Body of pancreas (tissue), 4 donors: ENCODE data around the gene GPBP1L1. TPM values are rescaled to one million over a fixed set of nuclear protein-coding genes. Genes with fewer than 3 reads are reported as not detected.
"Not testable (repeated sequence)": the region's sequence is repeated elsewhere in the genome, so short reads cannot be mapped to it uniquely, and the experiment has no call there.

ENCODE experiments used
- ATAC-seq: fragments of 150-250 bp; one replicate; pipeline ENCODE4 v1.9.1; 2016
- DNase-seq, 4 donors: peaks; one replicate each; pipeline ENCODE4 v3.0.0-alpha.2; 2019
- H3K27ac ChIP-seq, 4 donors: fragments of 200-600 bp; sonication (generic); 1 replicate in 3 of 4; 2 replicates in 1 of 4; pipeline versions ENCODE4 v1.5.1 to v1.6.1; 2016 to 2019; ENCODE audit warnings: mild to moderate bottlenecking in 1 of 4, mixed read lengths in 1 of 4, moderate library complexity in 1 of 4
- H3K27me3 ChIP-seq, 2 donors: fragments of 200-600 bp; sonication (generic); one replicate each; pipeline ENCODE4 v1.6.0; 2016; ENCODE audit warnings: mild to moderate bottlenecking in 1 of 2
- H3K36me3 ChIP-seq, 2 donors: fragments of 200-600 bp; sonication (generic); replicated peaks in 1 of 2; 2 replicates each; pipeline ENCODE4 v1.5.1; 2016; ENCODE audit warnings: low read depth in 2 of 2; ENCODE audit not compliant: insufficient read depth in 1 of 2
- H3K4me1 ChIP-seq: fragments of 200-600 bp; sonication (generic); one replicate; pipeline ENCODE4 v1.6.0; 2016
- H3K4me3 ChIP-seq, 2 donors: fragments of 200-600 bp; sonication (generic); 1 replicate in 1 of 2; 2 replicates in 1 of 2; pipeline ENCODE4 v1.5.1; 2016 to 2019
- H3K9me3 ChIP-seq, 3 donors: fragments of 200-600 bp; sonication (generic); 1 replicate in 2 of 3; 2 replicates in 1 of 3; pipeline ENCODE4 v1.5.1; 2016
- CTCF ChIP-seq, 7 experiments: fragments of 450-650 bp in 4 of 7; fragments of 200-600 bp in 3 of 7; sonication (generic) in 3 of 7; IDR thresholded peaks; one replicate each; pipeline ENCODE4 v1.5.1; 2016 to 2019; ENCODE audit warnings: antibody characterized with exemption in 7 of 7
- POLR2A ChIP-seq, 3 donors: fragments of 450-650 bp; IDR thresholded peaks; one replicate each; pipeline ENCODE4 v1.6.1; 2016; ENCODE audit warnings: antibody characterized with exemption in 3 of 3, mild to moderate bottlenecking in 2 of 3
- WGBS, 2 donors: methylation state at CpG; one replicate each; pipeline ENCODE4 v1.1.5; 2017; 5-methylcytosine and 5-hydroxymethylcytosine counted together
- intact Hi-C: fragments of 100-400 bp; cut with DNase I; formaldehyde crosslinking; loops from one replicate; pipeline ENCODE4 v1.15.1; 2023
- total RNA-seq, 2 donors: library from RNA; depleted of rRNA; stranded (reverse); fragments of >200 nt; gene quantifications; one replicate each; pipeline ENCODE4 v1.1.0, GENCODE V29; 2016

The GPBP1L1 gene
- total RNA-seq, 2 donors from 2014 or later = 61.0 to 90.0 TPM

GRCh38 chr1:45713711-45714110 is 27.4 kb upstream of the GPBP1L1 start:
- DNase-seq = no peak
- Histone ChIP-seq H3K4me1 (no peaks in the 10 kb centered on the region), H3K36me3 (peaks cover 0 to 8% of the 10 kb centered on the region in 2 donors), H3K4me3 (no peak overlapping the region), H3K27ac (no peak overlapping the region), H3K9me3 (no peaks in the 10 kb centered on the region), H3K27me3 (no peaks in the 10 kb centered on the region)
- ATAC-seq = no peak
- no peak for TF ChIP-seq POLR2A (IDR thresholded peaks at IDR 0.05)
- no peak for TF ChIP-seq CTCF (IDR thresholded peaks at IDR 0.05)
- intact Hi-C loops = no loop called here
- WGBS, 2 donors = 73 to 78% methylated on average over 3 of the region's 3 CpGs

GRCh38 chr1:45704637-45705036 is 18.3 kb upstream of the GPBP1L1 start:
- Histone ChIP-seq H3K36me3 (peaks cover 2 to 4% of the 10 kb centered on the region in 2 donors), H3K4me1 (no peaks in the 10 kb centered on the region), H3K9me3 (no peaks in the 10 kb centered on the region), H3K4me3 (no peak overlapping the region), H3K27me3 (no peaks in the 10 kb centered on the region), H3K27ac (no peak overlapping the region)
- no peak for TF ChIP-seq CTCF (IDR thresholded peaks at IDR 0.05)
- no peak for TF ChIP-seq POLR2A (IDR thresholded peaks at IDR 0.05)
- DNase-seq (no peak), ATAC-seq (no peak)
- intact Hi-C loops = no loop called here
- 91 to 100% methylated on average over 1 of the region's 1 CpG for WGBS, 2 donors

- no peaks in the 10 kb centered on the region for H3K4me1 ChIP-seq
- H3K27ac ChIP-seq = no peak overlapping the region
- H3K27me3 ChIP-seq = no peaks in the 10 kb centered on the region
- DNase-seq = no peak
- H3K9me3 ChIP-seq = no peaks in the 10 kb centered on the region
- peaks cover 0 to 5% of the 10 kb centered on the region in 2 donors for H3K36me3 ChIP-seq
- intact Hi-C loops = no loop called here
- no peak overlapping the region for H3K4me3 ChIP-seq
- WGBS, 2 donors = 93 to 99% methylated on average over 7 of the region's 7 CpGs
- no peak for ATAC-seq
- no peak for TF ChIP-seq CTCF (IDR thresholded peaks at IDR 0.05)
- no peak for TF ChIP-seq POLR2A (IDR thresholded peaks at IDR 0.05)
These were observed 8.5 kb upstream of the GPBP1L1 start for GRCh38 chr1:45694823-45695222.

- H3K4me3 ChIP-seq, DNase-seq, H3K36me3 ChIP-seq, H3K27me3 ChIP-seq, intact Hi-C loops, H3K27ac ChIP-seq, ATAC-seq, H3K4me1 ChIP-seq, H3K9me3 ChIP-seq: not testable (repeated sequence)
- 79 to 80% methylated on average over 8 of the region's 8 CpGs for WGBS, 2 donors
These were observed 7.5 kb upstream of the GPBP1L1 start for GRCh38 chr1:45693811-45694210.

- DNase-seq (peak; percentile 78 to 88 (median 81)), ATAC-seq (peak; percentile 59)
- no peaks in the 10 kb centered on the region for H3K36me3 ChIP-seq
- WGBS, 2 donors = 1% methylated on average over 24 of the region's 24 CpGs
- no peaks in the 10 kb centered on the region for H3K27me3 ChIP-seq
- H3K9me3 ChIP-seq = no peaks in the 10 kb centered on the region
- H3K4me3 ChIP-seq = peak within 1 kb of the TSS; percentile 3 to 65
- H3K4me1 ChIP-seq = peaks cover 27% of the 10 kb centered on the region
- peak in 4 of 7 experiments; percentile 17 to 49 (median 38) for TF ChIP-seq CTCF (IDR thresholded peaks at IDR 0.05)
- TF ChIP-seq POLR2A (IDR thresholded peaks at IDR 0.05) = peak in 2 of 3 donors; percentile 2 to 33
- intact Hi-C loops = no loop called here
- H3K27ac ChIP-seq = peak within 1 kb of the TSS; percentile 93 to 96 (median 95)
These were observed 1.7 kb upstream of the GPBP1L1 start, which contains the start of gene TMEM69 for GRCh38 chr1:45687754-45688740. Gene TMEM69, plus strand, starts transcription at chr1:45688181. Its CDS starts 2,888 bp downstream, at chr1:45691069.
